HG03520 (cell line): ENCODE results near the gene MYLK.

ENCODE experiments used
- ATAC-seq: cut with Tn5 transposase; IDR thresholded peaks from one replicate; pipeline ENCODE4 v1.9.1; 2021; ENCODE audit warnings: mild to moderate bottlenecking, moderate library complexity; ENCODE audit not compliant: unreplicated experiment

MYLK gene

GRCh38 chr3:123568034-123568433, 316.1 kb downstream of the MYLK start:
- ATAC-seq: no peak

GRCh38 chr3:123564056-123564455, 320.1 kb downstream of the MYLK start:
- no peak for ATAC-seq

DNA sequence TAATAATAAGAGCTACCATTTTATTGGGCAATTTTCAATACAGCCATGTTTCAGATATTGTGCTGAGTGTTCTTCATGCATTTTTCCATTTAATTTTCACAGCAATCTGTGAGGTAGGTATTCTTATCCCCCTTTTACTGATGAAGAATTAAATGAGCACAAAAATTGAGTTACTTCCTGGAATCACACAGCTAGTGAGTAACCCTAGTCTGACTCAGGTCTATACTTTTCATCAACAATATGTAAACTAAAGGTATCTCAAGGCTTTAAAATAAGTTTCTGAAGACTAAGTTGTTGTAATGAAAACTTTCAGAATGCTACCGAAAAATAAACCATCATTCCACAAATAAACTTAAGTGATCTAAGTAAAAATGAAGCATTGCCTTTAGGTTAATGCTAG, 321.6 kb downstream of the MYLK start:
- no peak for ATAC-seq

DNA sequence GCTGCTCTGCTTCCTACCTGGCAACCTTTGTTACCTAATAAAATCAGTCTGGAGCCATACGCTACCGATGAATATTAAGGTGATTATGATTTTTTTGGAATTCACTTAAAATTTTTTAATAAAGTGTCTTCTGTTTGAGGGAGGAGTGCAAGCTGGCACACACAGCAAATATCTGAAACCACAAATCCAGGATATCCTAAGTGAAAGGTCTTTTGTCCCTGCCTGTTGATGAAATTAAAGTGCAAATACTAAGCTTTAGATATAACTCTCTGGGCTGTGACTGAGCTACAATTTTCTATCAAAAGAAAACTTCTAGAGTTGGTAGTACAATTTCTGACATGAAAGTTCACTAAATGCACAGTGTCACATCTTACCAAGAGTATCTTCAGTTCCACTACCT, 322.9 kb downstream of the MYLK start:
- no peak for ATAC-seq
